Measurements from ENCODE around the gene SUGCT. TPM values are rescaled to one million over a fixed set of nuclear protein-coding genes. Genes with fewer than 3 reads are reported as not detected.

SUGCT gene
- total RNA-seq, 4 donors from 2014 or later: 7.8 to 15.0 (median 12.8) TPM

GRCh38 chr7:40810274-40810673 lies 675.5 kb downstream of the SUGCT start:
- Histone ChIP-seq H3K9me3 (peaks cover 0 to 12% (median 5%) of the 10 kb centered on the region in 4 donors), H3K27me3 (no peaks in the 10 kb centered on the region), H3K36me3 (no peaks in the 10 kb centered on the region), H3K4me3 (no peak overlapping the region), H3K4me1 (peaks cover 0 to 7% (median 5%) of the 10 kb centered on the region in 4 donors), H3K27ac (replicated peaks in 1 of 4) (no peak overlapping the region)
- no peak for DNase-seq (ENCODE audit: extremely low spot score)
- 100% methylated on average over 1 of the region's 1 CpG for WGBS
- intact Hi-C loops (cut with DNase I): no loop called here
- TF ChIP-seq POLR2AphosphoS5 (IDR thresholded peaks at IDR 0.05): no peak
- no peak for TF ChIP-seq EP300 (IDR thresholded peaks at IDR 0.05)
- no peak for TF ChIP-seq POLR2A (IDR thresholded peaks at IDR 0.05; ENCODE audit: low read depth)
- TF ChIP-seq CTCF (IDR thresholded peaks at IDR 0.05): no peak

GRCh38 chr7:40811666-40812065 lies 676.9 kb downstream of the SUGCT start:
- Histone ChIP-seq H3K4me3 (no peak overlapping the region), H3K9me3 (peaks cover 0 to 12% (median 5%) of the 10 kb centered on the region in 4 donors), H3K4me1 (no peaks in the 10 kb centered on the region), H3K27me3 (no peaks in the 10 kb centered on the region), H3K36me3 (no peaks in the 10 kb centered on the region), H3K27ac (replicated peaks in 1 of 4) (no peak overlapping the region)
- no peak for DNase-seq (ENCODE audit: extremely low spot score)
- TF ChIP-seq CTCF (IDR thresholded peaks at IDR 0.05) (no peak), POLR2A (IDR thresholded peaks at IDR 0.05; ENCODE audit: low read depth) (no peak), POLR2AphosphoS5 (IDR thresholded peaks at IDR 0.05) (no peak), EP300 (IDR thresholded peaks at IDR 0.05) (no peak)
- intact Hi-C loops (cut with DNase I): no loop called here
- WGBS: 100% methylated on average over 1 of the region's 1 CpG

- no peaks in the 10 kb centered on the region for H3K27me3 ChIP-seq
- H3K27ac ChIP-seq (replicated peaks in 1 of 4): no peak overlapping the region
- 100% methylated on average over 1 of the region's 2 CpGs for WGBS
- DNase-seq (ENCODE audit: extremely low spot score): no peak
- no peak overlapping the region for H3K4me3 ChIP-seq
- intact Hi-C loops (cut with DNase I): no loop called here
- H3K36me3 ChIP-seq: no peaks in the 10 kb centered on the region
- H3K9me3 ChIP-seq: peaks cover 0 to 12% (median 5%) of the 10 kb centered on the region in 4 donors
- H3K4me1 ChIP-seq: no peaks in the 10 kb centered on the region
- TF ChIP-seq POLR2A (IDR thresholded peaks at IDR 0.05; ENCODE audit: low read depth) (no peak), CTCF (IDR thresholded peaks at IDR 0.05) (no peak), EP300 (IDR thresholded peaks at IDR 0.05) (no peak), POLR2AphosphoS5 (IDR thresholded peaks at IDR 0.05) (no peak)
Observed at GRCh38 chr7:40815022-40815421, 680.2 kb downstream of the SUGCT start.

- TF ChIP-seq POLR2AphosphoS5 (IDR thresholded peaks at IDR 0.05) (no peak), POLR2A (IDR thresholded peaks at IDR 0.05; ENCODE audit: low read depth) (no peak), EP300 (IDR thresholded peaks at IDR 0.05) (no peak), CTCF (IDR thresholded peaks at IDR 0.05) (no peak)
- H3K9me3 ChIP-seq: peaks cover 0 to 12% (median 5%) of the 10 kb centered on the region in 4 donors
- intact Hi-C loops (cut with DNase I): no loop called here
- 63% methylated on average over 1 of the region's 4 CpGs for WGBS
- no peak overlapping the region for H3K4me3 ChIP-seq
- H3K27me3 ChIP-seq: no peaks in the 10 kb centered on the region
- DNase-seq (ENCODE audit: extremely low spot score): no peak
- no peak overlapping the region for H3K27ac ChIP-seq (replicated peaks in 1 of 4)
- H3K36me3 ChIP-seq: no peaks in the 10 kb centered on the region
- no peaks in the 10 kb centered on the region for H3K4me1 ChIP-seq
Observed at GRCh38 chr7:40815512-40815911, 680.7 kb downstream of the SUGCT start.

- no peaks in the 10 kb centered on the region for H3K9me3 ChIP-seq
- no peaks in the 10 kb centered on the region for H3K36me3 ChIP-seq
- H3K4me3 ChIP-seq: no peak overlapping the region
- DNase-seq (ENCODE audit: extremely low spot score): no peak
- peaks cover 8 to 50% (median 49%) of the 10 kb centered on the region in 4 donors for H3K4me1 ChIP-seq
- intact Hi-C loops (cut with DNase I): no loop called here
- H3K27ac ChIP-seq (replicated peaks in 1 of 4): no peak overlapping the region
- WGBS: 81% methylated on average over 1 of the region's 1 CpG
- TF ChIP-seq EP300 (IDR thresholded peaks at IDR 0.05): no peak
- TF ChIP-seq CTCF (IDR thresholded peaks at IDR 0.05): no peak
- TF ChIP-seq POLR2AphosphoS5 (IDR thresholded peaks at IDR 0.05): no peak
- TF ChIP-seq POLR2A (IDR thresholded peaks at IDR 0.05; ENCODE audit: low read depth): no peak
- H3K27me3 ChIP-seq: no peaks in the 10 kb centered on the region
Observed at GRCh38 chr7:40822861-40823260, 688.1 kb downstream of the SUGCT start.

All from esophagus muscularis mucosa (tissue), 4 donors.